ENCODE data around the gene TUBB3. TPM values are rescaled to one million over a fixed set of nuclear protein-coding genes. Genes with fewer than 3 reads are reported as not detected.

The TUBB3 gene
- total RNA-seq (2022; extraction: Qiagen RNA extraction), result 197 to 265 TPM (median 257 TPM) in 5 replicates

DNA sequence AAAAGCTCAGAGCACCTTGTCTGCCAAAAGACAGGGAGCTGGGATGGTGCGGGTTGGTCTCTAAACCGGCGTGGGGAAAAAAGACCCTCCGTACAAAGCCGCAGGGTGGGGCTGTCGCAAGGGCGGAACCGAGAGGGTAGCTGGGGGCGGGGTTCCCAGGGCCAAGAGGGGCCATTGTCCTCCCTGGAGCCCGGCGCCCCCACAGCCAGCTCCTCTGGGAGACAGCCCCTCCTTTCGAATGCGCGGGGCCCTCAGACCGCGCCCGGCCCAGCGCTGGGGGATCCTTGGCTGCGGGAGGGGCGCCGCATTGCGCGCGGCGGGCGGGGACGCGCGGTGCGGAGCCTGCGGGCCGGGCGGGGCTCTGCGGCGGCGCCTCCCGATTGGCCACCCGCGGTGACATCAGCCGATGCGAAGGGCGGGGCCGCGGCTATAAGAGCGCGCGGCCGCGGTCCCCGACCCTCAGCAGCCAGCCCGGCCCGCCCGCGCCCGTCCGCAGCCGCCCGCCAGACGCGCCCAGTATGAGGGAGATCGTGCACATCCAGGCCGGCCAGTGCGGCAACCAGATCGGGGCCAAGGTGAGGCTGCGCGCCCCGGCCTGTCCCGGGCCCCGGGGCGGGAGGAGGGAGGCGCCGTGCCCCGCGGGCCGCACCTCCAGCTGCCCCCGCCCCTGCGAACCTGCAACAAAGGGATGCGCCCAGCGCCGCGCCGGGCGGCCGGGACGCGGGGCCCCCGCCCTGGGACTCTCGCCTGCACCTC lies at the start of gene TUBB3:
TUBB3 (plus strand) TSS at position 459 of the 756 bp plus-strand sequence; CDS start at position 519, 60 bp downstream.

DNA sequence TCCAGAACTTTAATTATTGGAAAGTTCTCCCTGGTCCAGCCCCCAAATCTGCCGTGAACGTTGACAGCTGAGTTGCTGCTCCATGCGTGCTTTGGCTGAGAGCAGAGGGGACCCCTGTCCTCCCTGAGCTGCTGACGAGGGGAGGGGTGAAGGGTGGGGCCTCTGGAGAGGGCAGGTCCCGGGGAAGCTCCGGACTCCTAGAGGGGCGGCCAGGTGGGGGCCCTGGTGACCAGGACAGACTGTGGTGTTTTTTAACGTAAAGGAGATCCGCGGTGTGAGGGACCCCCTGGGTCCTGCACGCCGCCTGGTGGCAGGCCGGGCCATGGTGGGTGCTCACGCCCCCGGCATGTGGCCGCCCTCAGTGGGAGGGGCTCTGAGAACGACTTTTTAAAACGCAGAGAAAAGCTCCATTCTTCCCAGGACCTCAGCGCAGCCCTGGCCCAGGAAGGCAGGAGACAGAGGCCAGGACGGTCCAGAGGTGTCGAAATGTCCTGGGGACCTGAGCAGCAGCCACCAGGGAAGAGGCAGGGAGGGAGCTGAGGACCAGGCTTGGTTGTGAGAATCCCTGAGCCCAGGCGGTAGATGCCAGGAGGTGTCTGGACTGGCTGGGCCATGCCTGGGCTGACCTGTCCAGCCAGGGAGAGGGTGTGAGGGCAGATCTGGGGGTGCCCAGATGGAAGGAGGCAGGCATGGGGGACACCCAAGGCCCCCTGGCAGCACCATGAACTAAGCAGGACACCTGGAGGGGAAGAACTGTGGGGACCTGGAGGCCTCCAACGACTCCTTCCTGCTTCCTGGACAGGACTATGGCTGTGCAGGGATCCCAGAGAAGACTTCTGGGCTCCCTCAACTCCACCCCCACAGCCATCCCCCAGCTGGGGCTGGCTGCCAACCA lies 4.4 kb upstream of the TUBB3 start, which contains the start of gene MC1R:
MC1R (plus strand) TSS at position 410 of the 895 bp plus-strand sequence; CDS start at position 807, 397 bp downstream.

Other genes with a start within 250 kb of the TUBB3 start
- gene CDK10, start 236.7 kb upstream of the TUBB3 start, total RNA-seq (2022; extraction: Qiagen RNA extraction), result 36.6 to 72.3 TPM (median 51.8 TPM) in 5 replicates
- 8.9 to 13.3 TPM (median 12.3 TPM) in 5 replicates for gene SPATA2L, start 221.6 kb upstream of the TUBB3 start, total RNA-seq (2022; extraction: Qiagen RNA extraction)
- 4.3 to 5.2 TPM (median 4.9 TPM) in 5 replicates for gene VPS9D1, start 202.4 kb upstream of the TUBB3 start, total RNA-seq (2022; extraction: Qiagen RNA extraction)
- 16.0 to 21.4 TPM (median 20.7 TPM) in 5 replicates for gene ZNF276, start 201.8 kb upstream of the TUBB3 start, total RNA-seq (2022; extraction: Qiagen RNA extraction)
- 24.5 to 33.9 TPM (median 33.0 TPM) in 5 replicates for gene FANCA, start 106.7 kb upstream of the TUBB3 start, total RNA-seq (2022; extraction: Qiagen RNA extraction)
- gene SPIRE2, start 94.9 kb upstream of the TUBB3 start, total RNA-seq (2022; extraction: Qiagen RNA extraction), result 5.2 to 7.7 TPM (median 7.3 TPM) in 5 replicates
- 71.4 to 73.0 TPM (median 71.6 TPM) in 5 replicates for gene TCF25, start 49.8 kb upstream of the TUBB3 start, total RNA-seq (2022; extraction: Qiagen RNA extraction)
- gene MC1R, start 4.5 kb upstream of the TUBB3 start, total RNA-seq (2022; extraction: Qiagen RNA extraction), result 4.9 to 6.8 TPM (median 6.6 TPM) in 5 replicates
- 95.8 to 120 TPM (median 114 TPM) in 5 replicates for gene DEF8, start 25.4 kb downstream of the TUBB3 start, total RNA-seq (2022; extraction: Qiagen RNA extraction)
- 49.9 to 66.7 TPM (median 63.5 TPM) in 5 replicates for gene DBNDD1, start 96.1 kb downstream of the TUBB3 start, total RNA-seq (2022; extraction: Qiagen RNA extraction)
- gene PRDM7, start 154.0 kb downstream of the TUBB3 start, total RNA-seq (2022; extraction: Qiagen RNA extraction), result 0.02 TPM in 1 of 5 replicates, not detected in the others